K562 treated with DMSO at 1 percent for 48 hours (cell line): ENCODE data around the gene RPS6KL1. TPM values are rescaled to one million over a fixed set of nuclear protein-coding genes. Genes with fewer than 3 reads are reported as not detected.

Experiments used
- total RNA-seq: library from RNA; unstranded; fragments of 300-600 nt; gene quantifications from 2 replicates; pipeline ENCODE4 v1.2.3, GENCODE V29; 2022; ENCODE audit warnings: low replicate concordance; ENCODE audit errors: extremely low read depth

RPS6KL1 gene
- not detected in 2 replicates for total RNA-seq

GRCh38 chr14:74922752-74923401 is at the start of gene RPS6KL1:
RPS6KL1 (minus strand) TSS chr14:74923260; CDS start chr14:74921541, 1,719 bp downstream.

GRCh38 chr14:74955229-74956026 is 32.4 kb upstream of the RPS6KL1 start, which contains the start of gene PGF:
PGF (minus strand) TSS chr14:74955597; CDS start chr14:74955242, 355 bp downstream.

GRCh38 chr14:74881431-74882102 is 41.5 kb downstream of the RPS6KL1 start, which contains the start of gene DLST:
DLST (plus strand) TSS chr14:74881916; CDS start chr14:74881954, 38 bp downstream.

GRCh38 chr14:74875941-74876913 is 46.8 kb downstream of the RPS6KL1 start, which contains the start of gene PROX2:
PROX2 (minus strand) TSS chr14:74876145; CDS start chr14:74863834, 12,311 bp downstream.

Other genes with a start within 250 kb of the RPS6KL1 start
- gene AREL1, start 210.2 kb downstream of the RPS6KL1 start, total RNA-seq = not detected in 2 replicates
- not detected in 2 replicates for gene FCF1, start 210.1 kb downstream of the RPS6KL1 start, total RNA-seq
- not detected in 2 replicates for gene YLPM1, start 159.9 kb downstream of the RPS6KL1 start, total RNA-seq
- gene PROX2, start 47.1 kb downstream of the RPS6KL1 start, total RNA-seq = not detected in 2 replicates
- gene DLST, start 41.3 kb downstream of the RPS6KL1 start, total RNA-seq = not detected in 2 replicates
- not detected in 2 replicates for gene PGF, start 32.3 kb upstream of the RPS6KL1 start, total RNA-seq
- not detected in 2 replicates for gene EIF2B2, start 79.7 kb upstream of the RPS6KL1 start, total RNA-seq
- gene MLH3, start 128.2 kb upstream of the RPS6KL1 start, total RNA-seq = not detected in 2 replicates
- not detected in 2 replicates for gene ACYP1, start 140.8 kb upstream of the RPS6KL1 start, total RNA-seq
- gene ZC2HC1C, start 146.4 kb upstream of the RPS6KL1 start, total RNA-seq = not detected in 2 replicates
- gene NEK9, start 203.8 kb upstream of the RPS6KL1 start, total RNA-seq = not detected in 2 replicates